Globus pallidus (tissue), 1 donor: ENCODE results near the gene RHBG.

ENCODE experiments used
- DNase-seq: peaks from one replicate; pipeline ENCODE4 v3.0.0-alpha.2; 2015; ENCODE audit warnings: low spot score

Gene RHBG

DNA sequence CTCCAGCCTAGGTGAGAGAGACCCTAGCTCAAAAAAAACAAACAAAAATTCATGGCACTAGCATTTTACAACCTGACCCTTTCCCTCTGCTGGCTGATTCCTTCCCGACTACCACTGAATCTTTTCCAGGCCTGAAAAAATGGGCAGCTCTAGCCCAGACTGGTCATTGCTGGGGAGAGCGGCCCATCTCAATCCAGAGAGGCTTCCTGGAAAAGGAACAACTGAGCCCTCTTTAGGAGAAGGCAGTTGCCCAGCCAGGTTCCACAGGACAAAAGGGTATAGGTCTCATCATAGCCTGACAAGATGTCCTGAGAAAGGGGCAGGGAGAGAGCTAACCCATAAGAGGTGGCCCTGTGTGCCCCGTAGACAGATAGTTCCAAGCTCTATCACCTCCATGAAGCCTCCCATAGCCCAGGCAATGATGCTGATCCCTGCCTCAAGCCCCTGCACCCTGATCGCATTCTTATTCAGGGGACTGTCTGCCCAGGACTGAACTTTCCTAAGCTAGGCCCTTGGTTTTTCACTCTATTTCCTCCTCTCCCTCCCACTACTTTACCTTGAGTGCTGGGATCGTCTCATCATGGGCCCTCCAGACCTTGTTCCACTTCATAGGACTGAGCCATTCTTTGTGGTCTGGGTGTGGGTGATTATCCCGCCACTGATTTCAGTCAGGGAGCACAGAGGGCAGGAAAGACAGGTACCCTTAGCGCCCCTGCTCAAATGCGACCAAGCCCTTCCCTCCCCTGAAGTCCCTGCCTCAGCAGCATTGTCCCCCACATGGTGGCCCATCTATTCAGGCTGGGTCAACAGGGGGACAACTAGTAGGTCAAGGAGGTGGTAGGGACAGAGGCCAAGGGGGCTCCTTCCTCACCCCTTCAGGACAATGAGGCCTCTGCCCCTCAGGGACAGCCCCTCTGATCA lies 18.2 kb downstream of the RHBG start:
- no peak for DNase-seq

DNA sequence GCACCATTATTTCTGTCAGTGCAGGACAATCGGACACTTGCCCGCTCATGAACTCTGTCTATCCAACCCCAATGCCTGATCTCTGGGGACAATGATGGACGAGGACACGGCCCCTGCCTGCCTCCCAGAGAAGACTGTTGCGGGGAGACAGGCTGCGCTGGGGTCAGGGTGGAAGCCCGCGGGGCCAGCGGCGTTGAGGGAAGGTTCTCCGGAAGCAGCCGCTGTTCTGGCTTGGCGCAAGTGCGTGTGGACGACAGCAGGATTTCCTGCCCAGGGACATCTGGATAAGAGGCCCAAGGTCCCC lies 18.8 kb downstream of the RHBG start:
- no peak for DNase-seq

DNA sequence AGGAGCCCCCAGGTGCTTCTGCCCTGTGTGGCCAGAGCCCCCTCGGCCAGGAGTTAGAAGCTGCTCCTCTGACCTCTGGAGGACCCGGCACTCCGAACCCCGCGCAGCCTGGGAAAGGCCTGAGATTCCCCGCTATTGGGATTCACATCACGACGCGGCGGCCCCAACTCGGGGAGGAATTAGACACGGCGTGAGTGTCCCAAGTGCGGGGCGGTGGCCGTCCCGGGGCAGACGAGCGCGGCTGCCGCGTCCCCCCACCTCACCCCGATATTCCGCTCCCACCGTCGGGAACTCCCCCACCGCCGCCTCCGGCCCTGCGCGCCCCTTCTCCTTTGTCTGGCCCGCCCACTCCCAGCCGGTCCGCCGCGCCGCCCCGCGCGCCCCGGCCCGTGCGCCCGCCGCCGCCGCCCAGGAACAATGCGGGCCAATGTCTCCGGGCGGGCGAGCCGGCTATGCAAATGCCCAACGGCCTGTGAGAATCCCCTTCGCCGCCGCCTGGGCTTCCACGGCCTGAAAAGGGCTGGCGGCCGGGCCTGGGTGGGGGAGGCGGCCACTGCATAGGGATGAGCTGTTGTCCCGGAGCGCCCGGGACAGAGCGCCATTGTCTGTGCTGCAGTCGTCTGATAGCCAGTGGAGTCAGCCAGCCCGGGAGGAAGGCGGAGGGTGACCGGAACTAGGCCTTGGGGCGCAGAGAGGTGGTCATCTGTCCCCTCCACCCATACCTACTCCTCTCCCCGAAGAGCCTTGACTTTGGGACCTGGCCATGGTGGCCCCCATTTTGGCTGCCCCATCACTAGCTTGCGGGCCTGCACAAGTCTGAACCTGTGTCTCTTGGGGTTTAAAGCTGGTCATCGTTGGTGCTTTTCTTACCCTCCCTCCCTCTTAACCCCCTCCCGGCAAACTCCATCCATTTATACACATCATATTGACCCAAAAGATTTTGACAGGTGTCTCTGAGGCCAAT lies 19.4 kb downstream of the RHBG start:
- peak; percentile 97 for DNase-seq

DNA sequence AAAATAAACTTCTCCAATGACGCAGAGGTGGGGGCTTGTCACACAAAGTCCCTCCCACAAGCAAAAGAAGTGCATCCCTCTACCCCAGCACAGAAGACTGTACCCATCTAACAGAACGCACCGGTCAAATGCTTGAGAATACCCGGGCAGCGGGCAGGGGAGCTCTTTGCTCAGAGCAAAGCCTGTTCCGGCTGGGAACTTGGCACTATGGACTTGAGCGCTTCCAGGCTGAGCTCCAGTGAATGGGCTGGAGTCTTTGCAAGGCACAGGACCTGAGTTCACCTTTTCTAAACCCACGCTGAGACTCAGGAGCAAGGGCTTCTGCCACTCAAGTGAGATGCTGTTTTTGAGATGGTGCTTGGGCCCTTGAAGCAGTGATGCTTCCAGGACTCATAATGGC lies 20.3 kb downstream of the RHBG start:
- DNase-seq, result peak; percentile 78

DNA sequence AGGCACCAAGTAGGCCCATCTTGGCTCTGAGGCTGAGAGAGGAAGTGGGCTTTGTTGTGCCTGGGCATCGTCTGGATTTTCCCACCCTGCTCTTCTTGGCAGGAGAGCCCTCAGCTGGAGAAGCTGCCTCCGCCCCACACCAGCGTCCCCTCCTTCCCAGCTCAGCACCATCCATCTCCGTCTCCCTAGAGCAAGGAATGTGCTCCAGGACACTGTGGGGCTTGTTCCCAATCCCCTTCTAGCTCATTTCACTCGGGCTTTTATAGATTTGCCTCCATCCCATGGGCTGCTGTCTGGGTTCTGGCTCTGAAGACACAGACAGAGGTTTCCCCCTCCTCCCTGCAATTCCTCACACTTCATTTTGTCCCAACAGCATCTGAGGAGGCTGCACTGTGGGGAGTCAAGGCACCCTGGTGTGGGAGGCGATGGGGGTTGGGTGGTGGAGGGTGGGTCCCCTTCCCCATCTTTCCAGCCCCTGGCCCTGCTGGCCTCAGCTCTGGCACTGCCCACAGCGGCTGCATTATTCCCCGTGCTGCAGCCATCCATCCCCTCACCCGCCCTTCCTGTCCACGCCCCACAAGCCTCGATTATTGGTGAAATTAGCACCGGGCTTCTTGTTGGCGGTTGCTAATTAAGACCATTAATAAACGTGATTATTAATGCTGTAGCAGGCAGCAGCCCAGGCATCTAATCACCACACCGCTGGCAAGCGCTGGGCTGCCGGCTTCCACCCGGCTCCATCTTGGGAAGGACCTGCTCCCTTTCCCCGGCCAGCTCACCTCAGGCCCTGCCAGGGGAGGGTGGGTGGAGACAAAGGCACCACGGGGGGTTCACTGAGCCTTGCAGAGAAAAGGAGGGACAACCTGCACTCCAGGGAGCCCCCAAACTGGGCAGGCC lies 21.7 kb downstream of the RHBG start:
- peak; percentile 83 for DNase-seq

- DNase-seq, result no peak
Measured at GRCh38 chr1:156391366-156391677, 22.3 kb downstream of the RHBG start.

DNA sequence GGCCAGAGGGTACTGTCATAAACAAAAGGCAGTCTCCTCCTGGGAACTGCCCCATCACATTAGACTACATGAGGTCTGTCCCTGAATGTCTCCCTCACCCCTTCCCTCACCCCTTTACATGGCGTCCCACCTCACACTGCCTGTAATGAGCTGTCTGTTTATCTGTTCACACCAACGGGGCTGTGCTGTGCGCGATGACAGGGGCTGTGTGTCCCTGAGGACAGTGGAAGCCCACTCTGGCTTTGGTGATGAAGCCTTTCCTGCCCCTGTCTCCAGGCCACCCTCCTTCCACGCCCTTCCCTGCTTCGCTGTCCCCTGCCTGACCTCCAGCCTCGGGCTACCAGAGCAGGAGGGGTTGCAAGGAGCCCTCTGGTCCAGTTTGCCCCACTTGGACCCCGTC lies 22.7 kb downstream of the RHBG start:
- no peak for DNase-seq

DNA sequence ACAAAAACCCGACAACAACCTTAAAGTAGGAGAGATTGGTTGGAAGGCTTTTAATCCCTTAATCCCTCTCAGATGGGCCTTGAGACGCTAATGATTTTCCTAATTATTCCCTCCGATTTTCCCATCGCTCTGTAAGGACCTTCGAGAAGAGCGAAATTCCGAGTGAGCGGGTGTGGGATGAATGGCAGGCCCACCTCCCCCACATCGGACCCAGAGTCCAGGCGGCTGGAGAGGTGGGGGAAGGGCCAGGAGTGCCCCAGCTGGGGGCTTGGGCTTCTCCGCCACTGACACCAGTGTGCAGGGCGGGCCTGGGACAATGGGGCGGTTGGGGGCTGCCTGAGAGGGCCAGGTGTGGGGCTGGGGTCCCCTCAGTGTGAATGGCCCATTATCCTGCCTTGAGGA lies 23.4 kb downstream of the RHBG start:
- DNase-seq, result no peak

DNA sequence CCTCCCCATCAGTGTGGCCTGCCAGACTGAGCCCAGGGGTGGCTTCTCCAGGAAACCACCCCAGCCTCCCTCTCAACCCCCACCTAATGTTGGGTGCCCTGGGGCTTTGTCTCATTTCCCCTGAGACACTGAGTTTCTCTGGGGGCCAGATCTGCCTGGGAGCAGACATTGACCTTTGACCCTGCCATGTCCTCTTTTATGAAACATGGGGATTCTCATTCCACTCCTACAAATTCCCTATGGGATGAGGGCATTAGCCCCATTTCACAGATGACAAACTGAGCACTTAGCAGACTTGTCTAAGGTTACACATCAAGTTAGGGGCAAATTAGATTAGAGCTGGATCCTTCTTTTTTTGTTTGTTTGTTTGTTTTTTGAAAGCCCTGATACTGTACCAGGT lies 24.1 kb downstream of the RHBG start:
- no peak for DNase-seq

DNA sequence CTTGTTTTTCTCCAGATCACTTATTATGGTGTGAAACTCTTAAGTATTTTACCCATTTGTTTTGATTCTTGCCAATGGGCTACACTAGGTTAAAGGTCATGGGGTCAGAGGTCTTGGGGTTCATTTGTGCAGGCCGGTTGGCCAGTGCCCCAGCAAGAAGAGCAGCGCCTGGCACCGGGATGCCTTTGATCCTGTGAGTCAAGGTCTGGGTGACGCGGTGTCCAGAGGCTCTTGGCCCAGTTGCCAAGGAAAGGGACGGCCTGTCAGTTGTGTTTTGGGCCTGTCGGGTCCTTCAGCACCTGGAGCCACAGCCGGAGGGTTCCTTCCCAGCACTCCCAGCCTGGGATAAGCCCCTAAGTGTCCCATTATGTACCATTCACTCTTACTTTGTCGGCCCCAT lies 25.1 kb downstream of the RHBG start:
- DNase-seq, result no peak

GRCh38 chr1:156394835-156395461 lies 25.9 kb downstream of the RHBG start:
- DNase-seq, result no peak

DNA sequence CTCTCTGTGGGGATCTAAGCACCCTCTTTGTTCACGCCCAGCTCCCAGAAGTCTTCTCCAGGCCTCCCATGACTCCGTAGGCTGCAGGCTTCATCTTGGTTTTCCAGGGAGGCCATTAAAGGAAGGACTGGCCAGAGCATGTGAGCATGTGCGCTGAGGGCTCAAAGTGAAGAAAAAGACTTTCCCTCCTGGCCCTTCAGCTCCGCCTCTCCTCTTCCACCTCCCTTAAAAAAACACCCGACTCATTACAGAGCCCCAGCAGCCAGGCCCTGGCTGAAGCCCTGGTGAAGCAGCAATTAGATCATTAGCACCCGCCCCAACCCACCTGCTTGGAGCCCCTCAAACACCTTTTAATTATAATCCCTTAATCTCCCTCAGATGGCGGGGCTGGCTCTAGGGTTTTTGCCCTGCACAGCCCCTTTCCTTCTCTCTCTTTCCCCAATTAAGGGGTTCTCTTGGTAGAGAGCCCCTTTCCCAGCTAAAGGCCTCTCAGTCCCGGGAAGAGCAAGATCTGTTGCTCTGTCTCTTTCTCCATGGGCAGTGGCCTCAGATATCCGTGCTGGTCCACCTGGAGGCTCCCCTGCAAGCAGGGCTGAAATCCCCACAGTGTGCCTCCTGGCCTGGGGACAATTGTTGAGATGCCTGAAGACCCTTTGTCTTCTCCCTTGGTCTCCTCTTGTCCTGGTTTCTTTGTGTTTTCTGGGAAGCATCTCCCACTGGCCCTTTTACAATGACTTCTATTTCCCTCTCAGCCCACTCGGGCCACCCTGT lies 30.5 kb downstream of the RHBG start:
- DNase-seq, result no peak

- peak; percentile 85 for DNase-seq
Measured at GRCh38 chr1:156400191-156400935, 31.4 kb downstream of the RHBG start.

DNA sequence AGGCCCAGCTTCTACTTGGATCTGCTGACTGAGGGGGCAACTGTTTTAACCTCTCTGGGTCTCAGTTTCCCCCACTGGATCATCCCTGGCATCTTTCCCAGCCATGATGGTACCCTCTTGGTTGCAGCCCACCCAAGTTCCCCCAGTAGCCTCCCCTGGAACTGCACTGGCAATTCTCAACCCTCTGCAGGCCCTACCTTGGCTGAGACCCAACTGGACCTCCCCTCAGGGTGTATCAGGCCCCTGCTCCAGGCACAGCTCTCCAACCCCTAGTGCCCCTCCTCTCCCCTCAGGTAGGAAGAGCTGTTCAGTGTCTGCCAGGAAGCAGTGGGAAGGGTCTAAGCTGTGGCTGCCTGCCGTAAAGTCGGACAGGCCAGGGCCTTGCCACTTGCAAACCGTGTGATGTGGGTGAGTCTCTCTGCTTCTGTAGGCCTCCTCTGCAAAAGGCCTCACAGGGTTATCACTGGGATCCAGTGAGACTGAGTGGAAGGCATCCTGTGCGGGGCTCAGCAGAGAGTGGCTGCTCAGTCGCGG lies 32.1 kb downstream of the RHBG start:
- peak; percentile 46 for DNase-seq

DNA sequence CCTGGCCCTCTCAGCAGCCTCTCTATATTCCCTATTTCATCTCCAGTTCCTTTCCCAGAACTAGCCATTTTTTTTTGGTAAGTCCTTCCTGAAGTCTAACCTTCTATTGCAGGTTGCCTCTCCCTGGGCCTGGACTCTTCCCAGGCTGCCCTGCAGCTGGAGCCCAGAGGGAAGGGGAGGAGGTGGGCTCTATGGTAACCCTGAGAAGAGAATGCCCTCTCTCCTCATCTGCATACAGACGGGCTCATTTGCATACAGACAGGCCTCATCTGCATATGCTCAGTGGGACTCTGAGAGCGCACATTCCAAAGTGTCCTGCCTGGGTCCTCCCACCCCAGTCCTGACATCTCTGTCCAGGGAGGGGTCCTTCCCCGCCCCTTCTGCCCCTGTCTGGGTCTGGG lies 32.7 kb downstream of the RHBG start:
- DNase-seq, result peak; percentile 81

DNA sequence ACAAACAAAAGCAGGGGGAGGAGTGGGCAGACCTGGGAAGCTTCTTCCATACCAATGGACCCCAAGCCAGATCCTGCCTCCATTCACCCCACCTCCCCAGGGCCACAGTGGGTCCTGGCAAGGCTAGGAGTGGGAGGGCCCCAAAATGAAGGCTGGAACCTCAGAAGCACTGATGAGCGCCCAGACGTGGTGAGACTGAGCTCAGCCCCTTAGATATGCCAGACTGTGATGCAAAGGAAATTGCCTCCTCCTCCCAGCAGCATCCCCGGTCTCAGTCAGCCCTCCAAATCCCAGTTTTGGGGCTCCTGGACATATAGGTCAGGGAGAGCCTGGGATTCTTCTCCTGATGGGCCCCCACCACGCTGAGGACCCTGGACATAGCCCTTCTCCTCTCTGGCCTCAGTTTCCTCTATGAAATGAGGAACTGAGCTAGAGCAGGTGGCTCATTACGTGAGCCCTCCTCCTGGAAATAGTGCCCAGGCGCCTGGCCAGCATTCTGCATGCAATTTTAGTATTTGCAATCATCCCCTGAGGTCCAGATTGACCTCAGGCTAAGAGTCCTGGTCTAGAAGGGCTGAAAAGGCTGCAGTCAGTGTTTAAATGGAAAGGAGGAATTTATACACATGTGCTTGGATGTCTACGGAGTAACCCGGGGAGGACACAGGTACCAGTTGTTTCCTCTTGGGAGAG lies 33.5 kb downstream of the RHBG start:
- DNase-seq, result peak; percentile 45

- DNase-seq, result no peak
Measured at GRCh38 chr1:156405670-156406069, 36.7 kb downstream of the RHBG start.

GRCh38 chr1:156406251-156406650 lies 37.2 kb downstream of the RHBG start:
- peak; percentile 72 for DNase-seq

DNA sequence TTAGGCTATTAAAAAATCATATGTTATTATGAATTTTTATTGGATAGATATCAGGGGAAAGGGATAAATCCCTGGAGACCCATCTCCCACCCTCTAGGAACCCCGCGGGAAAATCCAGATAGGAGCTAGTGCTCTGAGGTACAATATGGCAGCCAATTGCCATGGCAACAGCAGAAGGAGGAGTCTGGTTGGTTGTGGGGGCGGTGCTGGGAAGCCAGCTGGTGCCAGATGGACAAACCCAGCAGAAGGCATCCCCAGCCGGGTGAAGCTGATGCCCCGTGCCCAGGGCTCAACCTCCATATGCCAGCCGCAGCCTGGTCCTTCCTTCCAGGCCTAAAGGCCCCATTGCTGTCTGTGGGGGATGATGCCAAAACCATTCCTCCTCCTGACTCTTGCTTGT lies 38.3 kb downstream of the RHBG start:
- DNase-seq, result peak; percentile 90
